Measurements from ENCODE around the gene ACTN3. TPM values are rescaled to one million over a fixed set of nuclear protein-coding genes. Genes with fewer than 3 reads are reported as not detected.

The ACTN3 gene
- total RNA-seq, 6 experiments from 2014 or later = not detected

- H3K4me1 ChIP-seq = peaks cover 0 to 50% (median 18%) of the 10 kb centered on the region in 4 donors
- no peak for TF ChIP-seq CTCF (IDR thresholded peaks at IDR 0.05)
- TF ChIP-seq POLR2A (IDR thresholded peaks at IDR 0.05) = no peak
- peak; percentile 88 to 97 (median 95) for DNase-seq
- H3K4me3 ChIP-seq = no peak overlapping the region
- ATAC-seq = peak; percentile 83 to 90 (median 86)
- no peaks in the 10 kb centered on the region for H3K9me3 ChIP-seq
- no peaks in the 10 kb centered on the region for H3K27me3 ChIP-seq
- H3K36me3 ChIP-seq = peaks cover 0 to 5% (median under 1%) of the 10 kb centered on the region in 4 donors
- peak overlapping the region; percentile 0 to 88 (median 73) for H3K27ac ChIP-seq
- 14% methylated on average over 4 of the region's 8 CpGs for WGBS (ENCODE audit: insufficient coverage, low coverage, low lambda C conversion rate, missing lambda C conversion rate)
- intact Hi-C loops (cut with DNase I) = no loop called here
Observed at GRCh38 chr11:66607126-66607834, 60.6 kb downstream of the ACTN3 start.

DNA sequence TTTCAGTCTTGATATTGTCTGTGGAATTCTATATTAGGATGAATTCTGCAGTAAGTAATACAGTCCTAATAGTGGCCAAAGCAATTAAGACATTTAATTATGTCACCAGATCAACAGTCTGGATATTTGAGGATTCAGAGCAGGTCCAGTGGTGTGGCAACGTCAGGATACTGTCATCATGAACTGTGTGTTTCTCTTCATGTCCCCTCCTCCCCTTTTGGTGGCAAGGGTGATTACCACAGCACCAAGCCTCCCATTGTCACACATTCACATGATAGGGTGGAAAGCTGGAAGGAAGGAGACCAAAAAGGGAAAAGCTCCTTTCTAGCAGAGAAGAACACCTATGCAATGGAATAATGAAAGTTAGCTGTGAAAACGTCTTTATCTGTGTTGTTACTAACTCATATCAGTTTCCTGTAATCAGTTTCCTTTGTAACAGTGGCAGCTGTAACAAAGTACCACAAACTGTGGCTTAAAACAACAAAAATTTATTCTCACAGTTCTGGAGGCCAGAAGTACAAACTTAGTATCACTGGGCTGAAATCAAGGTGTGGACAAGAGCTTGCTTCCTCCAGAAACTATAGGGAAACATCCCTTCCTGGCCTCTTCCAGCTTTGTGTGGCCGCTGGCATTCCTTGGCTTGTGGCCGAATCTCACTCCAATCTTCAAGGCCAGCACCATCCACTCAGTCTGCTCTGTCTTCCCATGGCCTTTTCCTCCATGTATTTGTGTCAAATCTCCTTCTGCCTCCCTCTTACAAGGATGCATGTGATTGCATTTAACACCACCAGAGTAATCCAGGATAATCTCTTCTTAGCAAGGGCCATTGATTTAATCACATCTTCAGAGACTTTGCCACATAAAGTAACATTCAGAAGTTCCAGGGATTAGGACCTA, 63.3 kb downstream of the ACTN3 start:
- Histone ChIP-seq H3K27me3 (no peaks in the 10 kb centered on the region), H3K4me3 (no peak overlapping the region), H3K4me1 (peaks cover 0 to 40% (median 16%) of the 10 kb centered on the region in 4 donors), H3K27ac (peak overlapping the region in 1 of 3 donors; percentile 10), H3K9me3 (no peaks in the 10 kb centered on the region), H3K36me3 (peaks cover 0 to 5% (median under 1%) of the 10 kb centered on the region in 4 donors)
- TF ChIP-seq CTCF (IDR thresholded peaks at IDR 0.05) = no peak
- TF ChIP-seq POLR2A (IDR thresholded peaks at IDR 0.05) = no peak
- intact Hi-C loops (cut with DNase I) = no loop called here
- peak in 1 of 4 donors; percentile 18 for ATAC-seq
- DNase-seq = no peak
- WGBS (ENCODE audit: insufficient coverage, low coverage, low lambda C conversion rate, missing lambda C conversion rate) = 53% methylated on average over 4 of the region's 4 CpGs

GRCh38 chr11:66612458-66612857, 65.8 kb downstream of the ACTN3 start:
- no peak for DNase-seq
- Histone ChIP-seq H3K27me3 (no peaks in the 10 kb centered on the region), H3K4me1 (peaks cover 0 to 31% (median 10%) of the 10 kb centered on the region in 4 donors), H3K9me3 (no peaks in the 10 kb centered on the region), H3K36me3 (no peaks in the 10 kb centered on the region), H3K4me3 (no peak overlapping the region), H3K27ac (no peak overlapping the region)
- WGBS (ENCODE audit: insufficient coverage, low coverage, low lambda C conversion rate, missing lambda C conversion rate) = no CpG with 5 or more reads among the region's 1 CpG
- intact Hi-C loops (cut with DNase I) = no loop called here
- no peak for TF ChIP-seq POLR2A (IDR thresholded peaks at IDR 0.05)
- no peak for TF ChIP-seq CTCF (IDR thresholded peaks at IDR 0.05)
- ATAC-seq = no peak

Other genes starting within 250 kb of the ACTN3 start
- gene CD248, start 229.9 kb upstream of the ACTN3 start, total RNA-seq = 1 to 10 TPM in 3 of 6 experiments, under 1 TPM in 3; 0.37 to 3.2 (median 0.94) TPM
- gene RIN1, start 210.5 kb upstream of the ACTN3 start, total RNA-seq = 1 to 10 TPM in 3 of 6 experiments, under 1 TPM in 3; 0.46 to 1.8 (median 0.94) TPM
- gene BRMS1, start 201.8 kb upstream of the ACTN3 start, total RNA-seq = 10 to 100 TPM in 5 of 6 experiments, 1 to 10 TPM in 1; 8.2 to 31.9 (median 12.1) TPM
- 10 to 100 TPM in 5 of 6 experiments, 1 to 10 TPM in 1; 6.3 to 25.4 (median 15.6) TPM for gene B4GAT1, start 199.3 kb upstream of the ACTN3 start, total RNA-seq
- 1 to 10 TPM in 4 of 6 experiments, under 1 TPM in 2; 0.35 to 2.2 (median 1.1) TPM for gene SLC29A2, start 175.1 kb upstream of the ACTN3 start, total RNA-seq
- gene NPAS4, start 125.9 kb upstream of the ACTN3 start, total RNA-seq = not detected
- gene MRPL11, start 108.1 kb upstream of the ACTN3 start, total RNA-seq = 10 to 100 TPM; 17.6 to 34.1 (median 28.6) TPM
- gene PELI3, start 80.0 kb upstream of the ACTN3 start, total RNA-seq = 1 to 10 TPM; 2.0 to 5.3 (median 3.2) TPM
- 10 to 100 TPM; 18.0 to 25.6 (median 22.0) TPM for gene DPP3, start 66.5 kb upstream of the ACTN3 start, total RNA-seq
- 10 to 100 TPM in 4 of 6 experiments, 1 to 10 TPM in 2; 6.2 to 18.1 (median 11.2) TPM for gene BBS1, start 36.3 kb upstream of the ACTN3 start, total RNA-seq
- gene ZDHHC24, start 855 bp upstream of the ACTN3 start, total RNA-seq = 10 to 100 TPM in 1 of 6 experiments, 1 to 10 TPM in 5; 3.6 to 15.5 (median 5.8) TPM
- 10 to 100 TPM; 35.3 to 54.4 (median 44.7) TPM for gene CTSF, start 21.7 kb downstream of the ACTN3 start, total RNA-seq
- under 1 TPM in 5 of 6 experiments, not detected in 1; 0.07 to 0.37 (median 0.12) TPM for gene CCDC87, start 46.2 kb downstream of the ACTN3 start, total RNA-seq
- 10 to 100 TPM; 22.6 to 54.2 (median 34.3) TPM for gene CCS, start 46.3 kb downstream of the ACTN3 start, total RNA-seq
- 10 to 100 TPM; 25.1 to 63.7 (median 27.4) TPM for gene RBM14, start 69.7 kb downstream of the ACTN3 start, total RNA-seq
- 10 to 100 TPM; 40.3 to 57.0 (median 48.4) TPM for gene RBM4, start 91.8 kb downstream of the ACTN3 start, total RNA-seq
- 1 to 10 TPM; 3.6 to 9.4 (median 6.9) TPM for gene RBM4B, start 131.0 kb downstream of the ACTN3 start, total RNA-seq
- 10 to 100 TPM; 20.7 to 67.1 (median 50.7) TPM for gene SPTBN2, start 182.3 kb downstream of the ACTN3 start, total RNA-seq